Transverse colon (tissue), 4 donors: ENCODE results near the gene UTS2R.

ENCODE experiments used
- CTCF ChIP-seq, 5 experiments: fragments of 200-600 bp in 3 of 5; fragments of 450-650 bp in 2 of 5; sonication (generic) in 3 of 5; IDR thresholded peaks; 1 replicate in 2 of 5; 2 replicates in 3 of 5; pipeline ENCODE4 v1.5.1; 2016 to 2017; ENCODE audit warnings: antibody characterized with exemption in 5 of 5, inconsistent platforms in 3 of 5, mild to moderate bottlenecking in 2 of 5, moderate library complexity in 1 of 5
- EP300 ChIP-seq: sonication (generic); formaldehyde crosslinking; IDR thresholded peaks from one replicate; pipeline ENCODE4 v1.6.1; 2017; ENCODE audit warnings: antibody characterized with exemption, low read depth
- POLR2A ChIP-seq: fragments of 450-650 bp; IDR thresholded peaks from one replicate; pipeline ENCODE4 v1.6.1; 2016; ENCODE audit warnings: antibody characterized with exemption, mild to moderate bottlenecking, moderate library complexity
- POLR2AphosphoS5 ChIP-seq, 3 donors: sonication (generic); formaldehyde crosslinking; IDR thresholded peaks; one replicate each; pipeline ENCODE4 v1.6.1; 2016; ENCODE audit warnings: antibody characterized with exemption in 3 of 3

DNA sequence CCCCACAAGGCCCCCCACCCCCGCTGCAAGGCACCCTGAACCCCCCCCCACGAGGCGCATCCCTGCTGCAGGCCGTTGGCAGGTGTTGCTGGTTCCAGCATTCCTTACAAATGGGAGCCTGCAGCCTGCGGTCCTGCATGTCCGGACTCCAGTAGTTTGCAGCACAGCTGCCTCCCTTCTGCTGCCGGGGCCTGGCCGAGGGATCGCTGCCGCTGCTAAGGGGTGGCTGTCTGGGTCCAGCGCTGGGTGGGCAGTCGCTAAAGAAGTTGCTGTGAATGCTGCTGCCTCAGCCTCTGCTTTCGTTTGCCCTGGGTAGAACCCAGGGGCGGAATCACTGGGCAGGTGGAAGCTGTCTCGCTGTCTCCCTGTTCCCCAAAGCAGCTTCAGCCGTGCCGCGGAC lies 11.8 kb downstream of the UTS2R start:
- TF ChIP-seq CTCF (IDR thresholded peaks at IDR 0.05) (no peak), POLR2A (no peak), POLR2AphosphoS5 (IDR thresholded peaks at IDR 0.05) (no peak), EP300 (no peak)
